ENCODE results near the gene JAK2. TPM values are rescaled to one million over a fixed set of nuclear protein-coding genes. Genes with fewer than 3 reads are reported as not detected.
A peak's percentile ranks its signal among the peaks of the same experiment; 100 is the strongest.

Gene JAK2
- polyA plus RNA-seq, 4 donors = 4.3 to 11.5 (median 5.1) TPM

- Histone ChIP-seq H3K9me3 (ENCODE audit: control insufficient read depth in 2 of 2, insufficient read depth in 1 of 2, low read depth in 1 of 2, low read length in 1 of 2) (no peaks in the 10 kb centered on the region), H3K4me3 (ENCODE audit: low read depth in 1 of 3, low read length in 3 of 3) (peak overlapping the region; percentile 69 to 87 (median 78)), H3K27ac (ENCODE audit: low read depth in 1 of 3, low read length in 2 of 3) (peak overlapping the region; percentile 96 to 100 (median 97)), H3K4me1 (ENCODE audit: control insufficient read depth in 3 of 3, insufficient read depth in 2 of 3, low read depth in 1 of 3, low read length in 2 of 3) (peaks cover 4 to 19% (median 10%) of the 10 kb centered on the region in 3 donors), H3K36me3 (ENCODE audit: control insufficient read depth in 3 of 3, insufficient read depth in 2 of 3, low read depth in 1 of 3, low read length in 3 of 3) (no peaks in the 10 kb centered on the region), H3K27me3 (ENCODE audit: control insufficient read depth in 3 of 3, insufficient read depth in 3 of 3, low read length in 3 of 3) (no peaks in the 10 kb centered on the region)
- 0% methylated on average over 29 to 42 of the region's 42 CpGs for WGBS, 3 donors
- FAIRE-seq (no peak), DNase-seq (peak; percentile 75 to 82)
Observed at GRCh38 chr9:4985386-4986266, 554 bp downstream of the JAK2 start.

DNA sequence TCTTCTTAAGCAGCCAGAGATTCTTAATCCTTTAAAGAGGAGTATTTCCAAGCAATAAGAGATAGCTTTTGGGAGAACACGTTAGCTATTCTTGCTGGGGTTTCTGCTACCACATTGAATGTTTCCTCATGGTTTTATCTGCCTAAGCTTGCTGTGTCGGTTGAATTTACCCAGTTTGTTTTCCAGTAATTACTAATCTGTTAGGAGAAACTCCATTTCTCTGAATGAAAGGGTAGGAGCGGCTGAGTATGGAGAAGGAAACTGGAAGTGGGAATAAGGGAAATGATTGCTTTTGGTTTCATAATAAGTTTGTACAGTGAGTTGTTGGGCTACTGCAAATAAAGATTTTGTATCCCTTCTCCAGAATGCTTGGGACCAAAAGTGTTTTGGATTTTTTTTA lies 1.2 kb downstream of the JAK2 start:
- H3K36me3 ChIP-seq (ENCODE audit: control insufficient read depth in 3 of 3, insufficient read depth in 2 of 3, low read depth in 1 of 3, low read length in 3 of 3) = no peaks in the 10 kb centered on the region
- no peaks in the 10 kb centered on the region for H3K27me3 ChIP-seq (ENCODE audit: control insufficient read depth in 3 of 3, insufficient read depth in 3 of 3, low read length in 3 of 3)
- DNase-seq (peak; percentile 53 to 57), FAIRE-seq (no peak)
- peak overlapping the region; percentile 69 to 87 (median 78) for H3K4me3 ChIP-seq (ENCODE audit: low read depth in 1 of 3, low read length in 3 of 3)
- 0 to 2% (median 1%) methylated on average over 3 of the region's 3 CpGs for WGBS, 3 donors
- no peaks in the 10 kb centered on the region for H3K9me3 ChIP-seq (ENCODE audit: control insufficient read depth in 2 of 2, insufficient read depth in 1 of 2, low read depth in 1 of 2, low read length in 1 of 2)
- H3K4me1 ChIP-seq (ENCODE audit: control insufficient read depth in 3 of 3, insufficient read depth in 2 of 3, low read depth in 1 of 3, low read length in 2 of 3) = peaks cover 3 to 19% (median 10%) of the 10 kb centered on the region in 3 donors
- peak overlapping the region; percentile 96 to 100 (median 97) for H3K27ac ChIP-seq (ENCODE audit: low read depth in 1 of 3, low read length in 2 of 3)

- FAIRE-seq = no peak
- DNase-seq = no peak
- Histone ChIP-seq H3K27ac (ENCODE audit: low read depth in 1 of 3, low read length in 2 of 3) (no peak overlapping the region), H3K36me3 (ENCODE audit: control insufficient read depth in 3 of 3, insufficient read depth in 2 of 3, low read depth in 1 of 3, low read length in 3 of 3) (no peaks in the 10 kb centered on the region), H3K4me3 (ENCODE audit: low read depth in 1 of 3, low read length in 3 of 3) (peak overlapping the region in 2 of 3 donors; percentile 69 to 78), H3K27me3 (ENCODE audit: control insufficient read depth in 3 of 3, insufficient read depth in 3 of 3, low read length in 3 of 3) (no peaks in the 10 kb centered on the region), H3K4me1 (ENCODE audit: control insufficient read depth in 3 of 3, insufficient read depth in 2 of 3, low read depth in 1 of 3, low read length in 2 of 3) (peaks cover 3 to 19% (median 10%) of the 10 kb centered on the region in 3 donors), H3K9me3 (ENCODE audit: control insufficient read depth in 2 of 2, insufficient read depth in 1 of 2, low read depth in 1 of 2, low read length in 1 of 2) (peaks cover 0 to under 1% of the 10 kb centered on the region in 2 donors)
- WGBS, 3 donors = 52 to 61% (median 56%) methylated on average over 4 of the region's 4 CpGs
Observed at GRCh38 chr9:4986783-4987182, 1.7 kb downstream of the JAK2 start.

DNA sequence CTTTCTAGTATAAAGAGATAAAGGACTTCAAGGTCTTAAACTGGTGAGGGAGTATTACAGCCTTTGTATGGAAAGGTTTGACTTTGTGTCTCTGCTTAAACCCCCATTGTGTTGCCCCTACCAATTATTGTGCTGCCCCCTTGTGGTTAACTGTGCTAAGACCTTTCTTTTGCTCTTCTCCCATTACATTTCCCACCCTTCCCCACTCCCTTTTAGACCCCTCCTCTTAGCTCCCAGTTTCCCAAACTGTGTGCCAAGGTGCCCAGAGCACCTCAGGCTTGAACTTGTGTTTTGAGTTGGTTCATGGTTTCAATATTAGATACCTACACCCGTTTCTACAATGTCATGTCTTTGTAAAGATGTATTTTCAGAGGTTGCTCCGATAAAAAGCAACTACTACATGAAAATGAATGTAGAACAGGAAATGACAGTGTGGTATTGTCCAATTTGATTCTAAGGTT lies 2.9 kb downstream of the JAK2 start:
- no peak for FAIRE-seq
- no peak overlapping the region for H3K4me3 ChIP-seq (ENCODE audit: low read depth in 1 of 3, low read length in 3 of 3)
- H3K9me3 ChIP-seq (ENCODE audit: control insufficient read depth in 2 of 2, insufficient read depth in 1 of 2, low read depth in 1 of 2, low read length in 1 of 2) = peaks cover 0 to 9% of the 10 kb centered on the region in 2 donors
- peak overlapping the region in 1 of 3 donors; percentile 17 for H3K27ac ChIP-seq (ENCODE audit: low read depth in 1 of 3, low read length in 2 of 3)
- 9 to 29% (median 17%) methylated on average over 2 of the region's 2 CpGs for WGBS, 3 donors
- DNase-seq = peak; percentile 60 to 77
- no peaks in the 10 kb centered on the region for H3K27me3 ChIP-seq (ENCODE audit: control insufficient read depth in 3 of 3, insufficient read depth in 3 of 3, low read length in 3 of 3)
- peaks cover 3 to 19% (median 8%) of the 10 kb centered on the region in 3 donors for H3K4me1 ChIP-seq (ENCODE audit: control insufficient read depth in 3 of 3, insufficient read depth in 2 of 3, low read depth in 1 of 3, low read length in 2 of 3)
- H3K36me3 ChIP-seq (ENCODE audit: control insufficient read depth in 3 of 3, insufficient read depth in 2 of 3, low read depth in 1 of 3, low read length in 3 of 3) = peaks cover 0 to 7% (median 2%) of the 10 kb centered on the region in 3 donors

DNA sequence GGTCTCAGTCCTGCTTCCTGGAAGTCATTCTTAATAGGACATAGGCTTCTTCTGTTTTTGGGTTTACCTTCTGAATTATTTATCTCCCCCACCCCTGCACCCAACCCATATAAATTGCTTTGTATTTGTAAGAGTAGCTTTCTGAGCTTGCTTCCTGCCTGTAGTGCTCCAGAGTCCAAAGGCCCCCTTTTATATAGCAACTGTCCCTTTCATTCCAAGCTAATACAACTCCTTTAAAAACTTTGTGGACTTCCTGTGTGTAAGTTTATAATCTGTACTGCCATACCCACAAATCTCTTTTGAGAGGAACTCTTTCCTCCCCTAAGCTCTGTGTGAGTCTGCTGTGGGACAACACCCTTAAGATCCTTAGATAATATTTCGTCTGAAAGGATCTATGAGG lies 7.8 kb downstream of the JAK2 start:
- WGBS, 3 donors = 70 to 93% (median 80%) methylated on average over 1 of the region's 1 CpG
- Histone ChIP-seq H3K27ac (ENCODE audit: low read depth in 1 of 3, low read length in 2 of 3) (peak overlapping the region in 1 of 3 donors; percentile 18), H3K9me3 (ENCODE audit: control insufficient read depth in 2 of 2, insufficient read depth in 1 of 2, low read depth in 1 of 2, low read length in 1 of 2) (peaks cover 0 to 10% of the 10 kb centered on the region in 2 donors), H3K27me3 (ENCODE audit: control insufficient read depth in 3 of 3, insufficient read depth in 3 of 3, low read length in 3 of 3) (no peaks in the 10 kb centered on the region), H3K4me1 (ENCODE audit: control insufficient read depth in 3 of 3, insufficient read depth in 2 of 3, low read depth in 1 of 3, low read length in 2 of 3) (peaks cover 0 to 10% (median 0%) of the 10 kb centered on the region in 3 donors), H3K4me3 (ENCODE audit: low read depth in 1 of 3, low read length in 3 of 3) (no peak overlapping the region), H3K36me3 (ENCODE audit: control insufficient read depth in 3 of 3, insufficient read depth in 2 of 3, low read depth in 1 of 3, low read length in 3 of 3) (peaks cover 0 to 13% (median 9%) of the 10 kb centered on the region in 3 donors)
- FAIRE-seq (no peak), DNase-seq (no peak)

GRCh38 chr9:4994166-4994890 lies 9.3 kb downstream of the JAK2 start:
- H3K36me3 ChIP-seq (ENCODE audit: control insufficient read depth in 3 of 3, insufficient read depth in 2 of 3, low read depth in 1 of 3, low read length in 3 of 3) = peaks cover 0 to 13% (median 9%) of the 10 kb centered on the region in 3 donors
- peak in 1 of 2 donors; percentile 16 for DNase-seq
- H3K27ac ChIP-seq (ENCODE audit: low read depth in 1 of 3, low read length in 2 of 3) = peak overlapping the region in 1 of 3 donors; percentile 2
- WGBS, 3 donors = 71 to 81% (median 73%) methylated on average over 4 of the region's 4 CpGs
- H3K4me1 ChIP-seq (ENCODE audit: control insufficient read depth in 3 of 3, insufficient read depth in 2 of 3, low read depth in 1 of 3, low read length in 2 of 3) = peaks cover 0 to 10% (median 0%) of the 10 kb centered on the region in 3 donors
- peaks cover 0 to 10% of the 10 kb centered on the region in 2 donors for H3K9me3 ChIP-seq (ENCODE audit: control insufficient read depth in 2 of 2, insufficient read depth in 1 of 2, low read depth in 1 of 2, low read length in 1 of 2)
- no peak for FAIRE-seq
- no peaks in the 10 kb centered on the region for H3K27me3 ChIP-seq (ENCODE audit: control insufficient read depth in 3 of 3, insufficient read depth in 3 of 3, low read length in 3 of 3)
- no peak overlapping the region for H3K4me3 ChIP-seq (ENCODE audit: low read depth in 1 of 3, low read length in 3 of 3)

- H3K4me3 ChIP-seq (ENCODE audit: low read depth in 1 of 3, low read length in 3 of 3) = no peak overlapping the region
- H3K36me3 ChIP-seq (ENCODE audit: control insufficient read depth in 3 of 3, insufficient read depth in 2 of 3, low read depth in 1 of 3, low read length in 3 of 3) = peaks cover 0 to 13% (median 7%) of the 10 kb centered on the region in 3 donors
- no peak overlapping the region for H3K27ac ChIP-seq (ENCODE audit: low read depth in 1 of 3, low read length in 2 of 3)
- no peak for DNase-seq
- no peaks in the 10 kb centered on the region for H3K27me3 ChIP-seq (ENCODE audit: control insufficient read depth in 3 of 3, insufficient read depth in 3 of 3, low read length in 3 of 3)
- peaks cover 0 to 6% of the 10 kb centered on the region in 2 donors for H3K9me3 ChIP-seq (ENCODE audit: control insufficient read depth in 2 of 2, insufficient read depth in 1 of 2, low read depth in 1 of 2, low read length in 1 of 2)
- 91 to 98% (median 97%) methylated on average over 3 of the region's 3 CpGs for whole genome bisulfite sequencing, 3 donors
- no peak for FAIRE-seq
- H3K4me1 ChIP-seq (ENCODE audit: control insufficient read depth in 3 of 3, insufficient read depth in 2 of 3, low read depth in 1 of 3, low read length in 2 of 3) = peaks cover 0 to 5% (median 0%) of the 10 kb centered on the region in 3 donors
Observed at GRCh38 chr9:4997196-4997595, 12.1 kb downstream of the JAK2 start.

DNA sequence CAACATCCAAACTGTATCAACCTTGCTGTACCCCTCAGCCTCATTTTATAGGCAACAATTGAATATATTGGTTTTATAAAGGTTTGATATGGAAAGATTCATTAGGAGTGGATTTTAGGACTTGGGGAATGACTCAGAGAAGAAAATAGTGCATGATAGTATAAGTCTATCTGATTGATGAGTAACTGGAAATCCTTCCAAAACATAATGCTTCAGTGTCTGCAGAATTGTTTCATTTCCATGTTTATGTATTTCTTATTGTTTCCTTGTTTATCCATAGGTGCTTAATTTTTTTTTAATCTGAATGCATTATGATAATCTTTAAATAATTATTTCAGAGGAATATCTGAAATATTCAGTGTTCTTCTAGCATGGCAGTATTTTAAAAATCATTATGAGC lies 12.6 kb downstream of the JAK2 start:
- Histone ChIP-seq H3K9me3 (ENCODE audit: control insufficient read depth in 2 of 2, insufficient read depth in 1 of 2, low read depth in 1 of 2, low read length in 1 of 2) (peaks cover 0 to 5% of the 10 kb centered on the region in 2 donors), H3K27me3 (ENCODE audit: control insufficient read depth in 3 of 3, insufficient read depth in 3 of 3, low read length in 3 of 3) (no peaks in the 10 kb centered on the region), H3K4me3 (ENCODE audit: low read depth in 1 of 3, low read length in 3 of 3) (no peak overlapping the region), H3K4me1 (ENCODE audit: control insufficient read depth in 3 of 3, insufficient read depth in 2 of 3, low read depth in 1 of 3, low read length in 2 of 3) (peaks cover 0 to 5% (median 0%) of the 10 kb centered on the region in 3 donors), H3K36me3 (ENCODE audit: control insufficient read depth in 3 of 3, insufficient read depth in 2 of 3, low read depth in 1 of 3, low read length in 3 of 3) (peaks cover 0 to 10% (median 7%) of the 10 kb centered on the region in 3 donors), H3K27ac (ENCODE audit: low read depth in 1 of 3, low read length in 2 of 3) (no peak overlapping the region)
- DNase-seq (no peak), FAIRE-seq (peak; percentile 59)

Data from small intestine (tissue), 7 donors.